Neural crest cell (in vitro differentiated cells): ENCODE data around the gene GPD2. TPM values are rescaled to one million over a fixed set of nuclear protein-coding genes. Genes with fewer than 3 reads are reported as not detected.

Experiments
- DNase-seq: peaks from one replicate; pipeline ENCODE4 v3.0.0; 2021; ENCODE audit warnings: low read depth, mixed read lengths, low spot score
- H3K27ac Mint-ChIP-seq: one replicate; pipeline ENCODE4 v1.8.0; 2021; ENCODE audit warnings: mild to moderate bottlenecking, mixed read lengths; ENCODE audit not compliant: unreplicated experiment
- H3K27me3 Mint-ChIP-seq: 2 replicates; pipeline ENCODE4 v1.8.0; 2021; ENCODE audit warnings: low read depth, mild to moderate bottlenecking, mixed read lengths
- H3K36me3 Mint-ChIP-seq: 2 replicates; pipeline ENCODE4 v1.8.0; 2021; ENCODE audit warnings: low read depth, mild to moderate bottlenecking, mixed read lengths
- H3K4me1 Mint-ChIP-seq: 2 replicates; pipeline ENCODE4 v1.8.0; 2021; ENCODE audit warnings: mixed read lengths
- H3K4me3 Mint-ChIP-seq: one replicate; pipeline ENCODE4 v1.8.0; 2021; ENCODE audit warnings: mild to moderate bottlenecking, mixed read lengths
- H3K9me3 Mint-ChIP-seq: 2 replicates; pipeline ENCODE4 v1.8.0; 2021; ENCODE audit warnings: mixed read lengths
- total RNA-seq: library from RNA; stranded (reverse); gene quantifications from 2 replicates; pipeline ENCODE4 v1.2.1, GENCODE V29; 2021
- TF ChIP-seq, protein P1 (sequence below): fragments of 200-600 bp; sonication (generic); conservative IDR thresholded peaks from 2 replicates; pipeline ENCODE4 v1.5.0; 2021; ENCODE audit warnings: antibody characterized with exemption, mild to moderate bottlenecking

The GPD2 gene
- total RNA-seq, 1 donor from 2014 or later, result 54.4 TPM

DNA sequence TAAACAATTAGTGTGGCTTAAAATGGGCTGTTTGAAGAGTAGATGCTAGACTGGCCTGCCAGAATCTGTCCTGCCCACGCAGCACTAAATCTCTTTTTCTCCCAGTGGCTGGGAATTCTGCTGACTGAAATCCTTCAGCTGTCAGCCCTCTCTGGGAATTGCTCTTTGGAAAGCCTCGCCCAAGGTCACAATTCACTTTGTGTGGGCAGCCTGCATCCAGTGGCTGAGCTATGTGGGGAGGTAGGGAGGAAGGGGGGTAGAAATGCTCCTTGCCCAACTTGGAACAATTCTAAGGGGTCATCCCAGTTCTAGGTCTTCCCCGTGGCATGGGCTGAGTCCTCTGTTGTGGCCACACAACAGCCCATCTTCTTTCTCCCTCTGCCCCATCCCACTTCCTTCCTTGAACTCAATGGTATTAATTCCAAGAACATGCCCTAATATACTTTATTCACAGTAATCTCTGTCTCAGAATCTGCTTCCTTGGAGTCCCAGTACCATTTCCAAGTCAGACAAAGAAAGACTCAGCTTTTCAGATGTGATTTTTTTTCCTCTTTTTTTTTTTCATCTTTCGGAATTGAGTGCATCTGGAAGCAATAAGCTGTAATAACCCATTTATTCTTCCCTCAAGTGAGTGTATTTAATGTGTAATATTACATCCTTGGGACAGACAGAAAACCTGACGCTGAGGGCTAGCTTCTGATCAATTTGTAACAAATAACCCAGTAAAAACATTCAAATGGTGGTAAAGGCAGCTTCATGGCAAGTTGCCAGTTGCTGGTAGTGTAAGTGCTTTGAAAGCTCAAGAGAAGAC, 189.4 kb downstream of the GPD2 start:
- H3K4me3 Mint-ChIP-seq, result no peak overlapping the region
- no peaks in the 10 kb centered on the region for H3K36me3 Mint-ChIP-seq
- peaks cover 4% of the 10 kb centered on the region for H3K4me1 Mint-ChIP-seq
- H3K27me3 Mint-ChIP-seq, result no peaks in the 10 kb centered on the region
- TF ChIP-seq, protein P1, sequence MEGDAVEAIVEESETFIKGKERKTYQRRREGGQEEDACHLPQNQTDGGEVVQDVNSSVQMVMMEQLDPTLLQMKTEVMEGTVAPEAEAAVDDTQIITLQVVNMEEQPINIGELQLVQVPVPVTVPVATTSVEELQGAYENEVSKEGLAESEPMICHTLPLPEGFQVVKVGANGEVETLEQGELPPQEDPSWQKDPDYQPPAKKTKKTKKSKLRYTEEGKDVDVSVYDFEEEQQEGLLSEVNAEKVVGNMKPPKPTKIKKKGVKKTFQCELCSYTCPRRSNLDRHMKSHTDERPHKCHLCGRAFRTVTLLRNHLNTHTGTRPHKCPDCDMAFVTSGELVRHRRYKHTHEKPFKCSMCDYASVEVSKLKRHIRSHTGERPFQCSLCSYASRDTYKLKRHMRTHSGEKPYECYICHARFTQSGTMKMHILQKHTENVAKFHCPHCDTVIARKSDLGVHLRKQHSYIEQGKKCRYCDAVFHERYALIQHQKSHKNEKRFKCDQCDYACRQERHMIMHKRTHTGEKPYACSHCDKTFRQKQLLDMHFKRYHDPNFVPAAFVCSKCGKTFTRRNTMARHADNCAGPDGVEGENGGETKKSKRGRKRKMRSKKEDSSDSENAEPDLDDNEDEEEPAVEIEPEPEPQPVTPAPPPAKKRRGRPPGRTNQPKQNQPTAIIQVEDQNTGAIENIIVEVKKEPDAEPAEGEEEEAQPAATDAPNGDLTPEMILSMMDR, result no peak
- no peak overlapping the region for H3K27ac Mint-ChIP-seq
- H3K9me3 Mint-ChIP-seq, result peaks cover 4% of the 10 kb centered on the region
- DNase-seq, result no peak

- no peak overlapping the region for H3K4me3 Mint-ChIP-seq
- no peak overlapping the region for H3K27ac Mint-ChIP-seq
- peaks cover 4% of the 10 kb centered on the region for H3K9me3 Mint-ChIP-seq
- no peaks in the 10 kb centered on the region for H3K36me3 Mint-ChIP-seq
- no peak for DNase-seq
- TF ChIP-seq, protein P1, result no peak
- H3K4me1 Mint-ChIP-seq, result peaks cover 4% of the 10 kb centered on the region
- H3K27me3 Mint-ChIP-seq, result no peaks in the 10 kb centered on the region
Measured at GRCh38 chr2:156626931-156627330, 190.8 kb downstream of the GPD2 start.

DNA sequence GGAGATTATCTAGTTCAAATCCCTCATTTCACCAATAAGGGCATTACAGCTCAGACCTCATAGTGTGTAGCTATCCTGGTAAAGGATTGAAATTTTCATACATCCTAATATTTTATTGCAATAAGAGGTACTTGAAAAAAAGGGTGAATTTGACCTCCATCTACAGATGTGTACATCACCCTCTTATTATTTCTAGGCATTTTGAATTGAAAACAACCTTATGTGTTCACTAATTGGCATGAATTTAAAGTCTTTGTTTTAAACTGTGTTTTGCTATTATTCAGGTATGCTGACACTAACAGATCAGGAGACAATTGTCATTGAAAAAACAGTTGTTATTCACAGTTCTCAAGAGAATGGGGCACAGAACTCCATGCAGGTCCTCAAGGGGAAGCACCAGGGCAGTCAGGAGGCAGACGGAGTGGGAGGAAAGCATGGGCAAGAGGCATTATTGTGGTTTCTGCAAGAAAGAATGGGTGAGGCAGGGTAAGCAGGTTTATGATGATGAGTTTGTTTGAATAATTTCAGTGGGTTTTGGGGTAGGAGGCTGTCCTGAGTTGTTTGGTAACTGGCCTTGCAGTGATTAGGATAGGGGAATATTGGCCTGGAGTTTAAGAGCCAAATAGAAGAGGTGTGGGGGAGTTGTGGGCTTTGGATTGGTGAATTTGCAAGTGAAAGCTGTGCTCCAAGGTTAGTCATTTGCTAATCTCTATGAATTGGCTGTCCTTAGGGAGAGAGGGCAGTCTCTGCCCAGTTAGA, 194.6 kb downstream of the GPD2 start:
- Mint-ChIP-seq H3K4me1 (peaks cover 4% of the 10 kb centered on the region), H3K36me3 (no peaks in the 10 kb centered on the region), H3K9me3 (no peaks in the 10 kb centered on the region), H3K27ac (no peak overlapping the region), H3K4me3 (no peak overlapping the region), H3K27me3 (no peaks in the 10 kb centered on the region)
- DNase-seq, result no peak
- TF ChIP-seq, protein P1, result no peak

- Mint-ChIP-seq H3K36me3 (no peaks in the 10 kb centered on the region), H3K27me3 (no peaks in the 10 kb centered on the region), H3K4me1 (peaks cover 11% of the 10 kb centered on the region), H3K27ac (no peak overlapping the region), H3K9me3 (peaks cover 3% of the 10 kb centered on the region), H3K4me3 (no peak overlapping the region)
- TF ChIP-seq, protein P1, result no peak
- DNase-seq, result no peak
Measured at GRCh38 chr2:156635646-156636045, 199.5 kb downstream of the GPD2 start.

Other genes starting within 250 kb of the GPD2 start
- 7.8 and 7.9 TPM in 2 replicates for gene NR4A2, start 103.7 kb upstream of the GPD2 start, total RNA-seq